ENCODE measurements around the gene CSNK1G1.

CSNK1G1 gene

DNA sequence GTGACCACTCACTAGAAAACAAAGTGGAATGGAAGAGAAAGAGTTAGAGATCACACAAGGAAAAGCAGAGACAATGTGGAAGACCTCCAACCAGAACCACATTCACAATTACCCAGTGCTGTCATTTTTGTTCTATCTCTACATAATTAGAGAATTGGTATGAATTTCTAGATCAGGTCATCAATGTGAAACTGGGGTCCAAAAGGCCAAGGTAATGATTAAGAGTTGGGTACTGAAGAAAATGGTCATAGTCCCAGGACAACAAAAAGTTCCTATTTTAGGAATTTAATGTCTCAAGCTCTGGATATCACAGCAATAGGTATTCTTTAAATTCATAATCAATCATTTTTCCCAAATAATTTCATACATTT is 108.5 kb downstream of the CSNK1G1 start:
- TF ChIP-seq, protein P1, sequence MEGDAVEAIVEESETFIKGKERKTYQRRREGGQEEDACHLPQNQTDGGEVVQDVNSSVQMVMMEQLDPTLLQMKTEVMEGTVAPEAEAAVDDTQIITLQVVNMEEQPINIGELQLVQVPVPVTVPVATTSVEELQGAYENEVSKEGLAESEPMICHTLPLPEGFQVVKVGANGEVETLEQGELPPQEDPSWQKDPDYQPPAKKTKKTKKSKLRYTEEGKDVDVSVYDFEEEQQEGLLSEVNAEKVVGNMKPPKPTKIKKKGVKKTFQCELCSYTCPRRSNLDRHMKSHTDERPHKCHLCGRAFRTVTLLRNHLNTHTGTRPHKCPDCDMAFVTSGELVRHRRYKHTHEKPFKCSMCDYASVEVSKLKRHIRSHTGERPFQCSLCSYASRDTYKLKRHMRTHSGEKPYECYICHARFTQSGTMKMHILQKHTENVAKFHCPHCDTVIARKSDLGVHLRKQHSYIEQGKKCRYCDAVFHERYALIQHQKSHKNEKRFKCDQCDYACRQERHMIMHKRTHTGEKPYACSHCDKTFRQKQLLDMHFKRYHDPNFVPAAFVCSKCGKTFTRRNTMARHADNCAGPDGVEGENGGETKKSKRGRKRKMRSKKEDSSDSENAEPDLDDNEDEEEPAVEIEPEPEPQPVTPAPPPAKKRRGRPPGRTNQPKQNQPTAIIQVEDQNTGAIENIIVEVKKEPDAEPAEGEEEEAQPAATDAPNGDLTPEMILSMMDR (IDR thresholded peaks at IDR 0.05; ENCODE audit: low read depth, low read length) = no peak
- in situ Hi-C loops (cut with HindIII; ENCODE audit: low sequenced_read_pairs) = no loop called here
- no peak for DNase-seq (ENCODE audit: low read depth, low spot score)
- no peak overlapping the region for H3K4me3 ChIP-seq (ENCODE audit: low read depth, low read length)

DNA sequence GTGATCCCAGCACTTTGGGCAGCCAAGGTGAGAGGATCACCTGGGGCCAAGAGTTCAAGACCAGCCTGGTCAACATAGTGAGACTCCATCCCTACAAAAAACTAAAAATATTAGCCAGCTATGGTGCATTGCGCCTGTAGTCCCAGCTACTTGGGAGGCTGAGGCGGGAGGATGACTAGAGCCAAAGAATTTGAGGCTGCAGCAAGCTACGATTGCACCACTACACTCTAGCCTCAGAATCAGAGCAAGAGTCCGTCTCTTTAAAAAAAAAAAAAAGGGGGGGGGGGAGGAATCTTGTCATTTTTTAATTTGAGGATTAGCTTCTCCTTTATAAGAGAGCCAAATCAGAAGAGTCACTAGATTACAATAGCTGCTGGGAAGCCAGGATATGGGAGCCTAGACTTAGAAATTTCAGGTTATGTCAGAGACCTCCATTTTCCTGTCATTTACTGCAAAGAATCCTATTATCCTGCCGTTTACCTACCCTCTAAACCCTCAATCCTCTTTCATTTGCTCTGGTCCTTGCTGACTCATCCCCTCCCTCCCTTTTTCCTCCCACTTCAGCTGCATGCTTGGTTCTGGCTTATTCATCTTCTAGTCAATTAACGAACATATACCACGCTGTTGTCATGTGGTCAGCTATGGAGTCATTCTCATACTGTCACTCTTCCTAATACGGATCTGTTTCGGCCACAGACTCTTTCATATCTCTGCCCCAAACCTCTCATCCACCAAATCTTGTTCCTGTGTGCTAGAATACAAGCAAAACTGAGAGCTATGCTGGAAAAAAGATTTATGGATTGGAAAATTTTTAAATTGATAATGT is 109.4 kb downstream of the CSNK1G1 start:
- in situ Hi-C loops (cut with HindIII; ENCODE audit: low sequenced_read_pairs) = no loop called here
- TF ChIP-seq, protein P1 (IDR thresholded peaks at IDR 0.05; ENCODE audit: low read depth, low read length) = no peak
- H3K4me3 ChIP-seq (ENCODE audit: low read depth, low read length) = no peak overlapping the region
- DNase-seq (ENCODE audit: low read depth, low spot score) = peak; percentile 89

DNA sequence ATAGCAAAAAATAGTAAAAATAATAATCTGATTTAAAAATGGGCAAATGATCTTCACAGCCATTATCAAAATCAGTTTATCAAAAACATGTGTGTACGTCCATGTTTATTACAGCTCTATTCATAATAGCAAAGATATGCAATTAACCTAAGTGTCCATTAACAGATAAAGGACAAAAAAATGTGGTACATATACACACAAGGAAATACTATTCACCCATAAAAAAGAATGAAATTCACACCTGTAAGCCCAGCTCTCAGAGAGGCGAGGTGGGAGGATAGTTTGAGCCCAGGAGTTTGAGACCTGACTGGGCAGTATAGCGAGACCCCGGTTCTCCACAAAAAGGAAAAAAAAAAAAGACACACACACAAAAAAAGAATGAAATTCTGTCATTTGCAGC is 110.6 kb downstream of the CSNK1G1 start:
- H3K4me3 ChIP-seq (ENCODE audit: low read depth, low read length) = no peak overlapping the region
- in situ Hi-C loops (cut with HindIII; ENCODE audit: low sequenced_read_pairs) = no loop called here
- TF ChIP-seq, protein P1 (IDR thresholded peaks at IDR 0.05; ENCODE audit: low read depth, low read length) = no peak
- no peak for DNase-seq (ENCODE audit: low read depth, low spot score)

DNA sequence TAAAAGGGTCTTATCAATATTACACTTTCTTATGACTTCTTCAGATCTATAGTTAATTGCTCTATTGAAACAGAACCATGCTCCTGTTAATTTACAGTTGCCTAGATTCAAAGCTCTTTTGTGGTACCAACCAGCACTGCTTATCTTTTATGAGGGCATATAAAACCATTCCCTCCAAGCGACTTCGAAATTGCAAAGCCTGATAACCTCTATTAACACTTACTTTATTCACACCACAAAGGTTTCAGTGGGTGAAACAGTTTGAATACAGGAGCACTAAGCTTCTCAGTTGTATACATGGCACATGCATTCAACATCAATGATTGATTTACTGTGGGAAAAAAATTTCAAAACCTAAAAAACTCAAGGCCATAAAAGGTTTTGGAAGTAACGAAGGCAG is 118.3 kb downstream of the CSNK1G1 start:
- H3K4me3 ChIP-seq (ENCODE audit: low read depth, low read length) = no peak overlapping the region
- in situ Hi-C loops (cut with HindIII; ENCODE audit: low sequenced_read_pairs) = no loop called here
- no peak for DNase-seq (ENCODE audit: low read depth, low spot score)
- TF ChIP-seq, protein P1 (IDR thresholded peaks at IDR 0.05; ENCODE audit: low read depth, low read length) = no peak

DNA sequence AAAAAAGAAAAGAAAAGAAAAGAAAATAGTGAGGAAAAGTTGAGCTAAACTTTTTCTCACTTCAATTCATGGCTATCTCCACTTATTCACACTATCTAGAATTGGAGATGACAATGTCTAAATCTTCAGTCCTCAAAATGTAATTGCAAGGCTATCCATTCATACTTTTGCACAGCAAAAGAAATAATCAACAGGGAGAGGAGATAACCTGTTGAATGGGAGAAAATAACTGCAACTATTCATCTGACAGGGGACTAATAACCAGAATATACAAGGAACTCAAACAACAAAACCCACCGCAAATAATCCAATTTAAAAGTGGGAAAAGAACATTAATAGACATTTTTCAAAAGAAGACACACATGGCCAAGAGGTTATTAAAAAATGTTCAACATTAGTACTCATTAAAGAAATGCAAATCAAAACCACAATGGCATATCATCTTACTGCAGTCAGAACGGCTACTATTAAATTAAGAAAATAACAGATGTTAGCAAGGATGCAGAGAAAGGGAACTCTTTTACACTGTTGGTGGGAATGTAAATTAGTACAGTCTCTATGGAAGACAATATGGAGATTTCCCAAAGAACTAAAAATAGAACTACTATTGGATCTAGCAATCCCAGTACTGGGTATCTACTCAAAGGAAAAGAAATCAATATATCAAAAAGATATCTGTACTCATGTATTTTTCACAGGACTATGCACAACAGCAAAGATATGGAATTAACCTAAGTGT is 119.6 kb downstream of the CSNK1G1 start:
- in situ Hi-C loops (cut with HindIII; ENCODE audit: low sequenced_read_pairs) = no loop called here

DNA sequence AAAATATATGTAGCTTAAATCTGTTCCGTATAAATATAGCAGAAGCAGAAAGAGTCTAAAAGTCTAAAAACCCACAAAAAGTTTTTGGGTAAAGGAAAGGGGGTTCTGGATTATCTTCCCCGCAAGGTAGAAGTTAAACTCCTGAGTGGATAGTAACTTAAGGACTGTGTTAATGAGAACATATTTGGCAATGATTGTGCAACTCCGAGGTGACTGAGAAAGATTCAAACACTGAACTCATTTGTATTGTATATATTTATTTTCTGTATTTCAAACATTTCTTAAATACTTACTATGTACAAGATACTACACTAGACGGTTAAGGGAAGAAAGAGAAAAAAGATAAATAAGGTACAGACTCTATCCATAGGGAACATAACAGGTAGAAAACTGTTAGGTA is 120.4 kb downstream of the CSNK1G1 start:
- in situ Hi-C loops (cut with HindIII; ENCODE audit: low sequenced_read_pairs) = no loop called here
- no peak for DNase-seq (ENCODE audit: low read depth, low spot score)
- TF ChIP-seq, protein P1 (IDR thresholded peaks at IDR 0.05; ENCODE audit: low read depth, low read length) = no peak
- H3K4me3 ChIP-seq (ENCODE audit: low read depth, low read length) = no peak overlapping the region

More for the DNA sequence above, 119.6 kb downstream of the CSNK1G1 start:
- H3K4me3 ChIP-seq (ENCODE audit: low read depth, low read length) = no peak overlapping the region
- no peak for DNase-seq (ENCODE audit: low read depth, low spot score)
- TF ChIP-seq, protein P1 (IDR thresholded peaks at IDR 0.05; ENCODE audit: low read depth, low read length) = no peak

Measured in astrocyte of the spinal cord (primary cell).